ENCODE data around the gene SRCAP. TPM values are rescaled to one million over a fixed set of nuclear protein-coding genes. Genes with fewer than 3 reads are reported as not detected.

The SRCAP gene
- total RNA-seq, 4 donors from 2014 or later: 15.9 to 40.4 (median 30.0) TPM

DNA sequence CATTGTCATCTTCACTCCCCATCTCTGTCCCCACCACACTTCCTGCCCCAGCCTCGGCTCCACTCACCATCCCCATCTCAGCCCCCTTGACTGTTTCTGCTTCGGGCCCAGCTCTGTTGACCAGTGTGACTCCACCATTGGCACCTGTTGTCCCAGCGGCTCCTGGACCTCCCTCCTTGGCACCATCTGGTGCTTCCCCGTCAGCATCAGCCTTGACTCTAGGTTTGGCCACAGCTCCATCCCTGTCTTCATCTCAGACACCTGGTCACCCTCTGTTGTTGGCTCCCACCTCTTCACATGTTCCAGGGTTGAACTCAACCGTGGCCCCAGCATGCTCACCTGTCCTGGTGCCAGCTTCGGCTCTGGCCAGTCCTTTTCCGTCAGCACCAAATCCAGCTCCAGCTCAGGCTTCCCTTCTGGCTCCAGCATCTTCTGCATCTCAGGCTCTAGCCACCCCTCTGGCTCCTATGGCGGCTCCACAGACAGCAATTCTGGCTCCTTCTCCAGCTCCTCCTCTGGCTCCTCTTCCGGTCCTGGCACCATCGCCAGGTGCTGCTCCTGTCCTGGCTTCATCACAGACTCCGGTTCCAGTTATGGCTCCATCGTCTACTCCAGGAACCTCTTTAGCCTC is 24.9 kb downstream of the SRCAP start:
- no peak for TF ChIP-seq CTCF (IDR thresholded peaks at IDR 0.05)
- DNase-seq (ENCODE audit: low spot score) (no peak), ATAC-seq (ENCODE audit: low FRiP score) (no peak)

- DNase-seq (ENCODE audit: low spot score) (no peak), ATAC-seq (ENCODE audit: low FRiP score) (no peak)
- no peak for TF ChIP-seq CTCF (IDR thresholded peaks at IDR 0.05)
Measured at GRCh38 chr16:30724641-30725417, 25.9 kb downstream of the SRCAP start.

- TF ChIP-seq CTCF (IDR thresholded peaks at IDR 0.05): no peak
- DNase-seq (ENCODE audit: low spot score) (no peak), ATAC-seq (ENCODE audit: low FRiP score) (no peak)
Measured at GRCh38 chr16:30725418-30725792, 26.4 kb downstream of the SRCAP start.

DNA sequence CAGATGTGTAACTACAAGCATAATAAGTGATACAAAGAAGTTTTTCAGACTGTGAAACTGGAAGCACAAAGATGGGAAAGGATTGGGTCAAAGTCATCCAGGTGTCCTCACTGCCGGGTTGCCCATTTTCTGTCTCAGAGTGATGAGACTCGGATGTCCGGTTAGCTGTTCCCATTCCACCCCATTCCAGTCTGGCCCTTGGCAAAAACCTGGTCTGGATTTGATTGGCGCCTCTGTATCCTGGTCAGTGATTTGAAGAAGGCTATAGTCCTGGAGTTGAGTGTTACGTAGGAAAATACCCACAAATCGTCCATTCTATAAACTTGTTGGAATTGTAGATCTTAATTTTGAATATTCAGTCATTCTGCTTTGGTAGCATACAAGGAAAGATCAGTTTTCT is 29.4 kb downstream of the SRCAP start:
- ATAC-seq (ENCODE audit: low FRiP score) (no peak), DNase-seq (ENCODE audit: low spot score) (no peak)
- TF ChIP-seq CTCF (IDR thresholded peaks at IDR 0.05): no peak

- ATAC-seq (ENCODE audit: low FRiP score) (no peak), DNase-seq (ENCODE audit: low spot score) (no peak)
Measured at GRCh38 chr16:30728899-30729672, 30.1 kb downstream of the SRCAP start.

GRCh38 chr16:30731411-30731810 is 32.4 kb downstream of the SRCAP start:
- ATAC-seq (ENCODE audit: low FRiP score): no peak
- no peak for DNase-seq (ENCODE audit: low spot score)
- TF ChIP-seq CTCF (IDR thresholded peaks at IDR 0.05): no peak

More at GRCh38 chr16:30728899-30729672, 30.1 kb downstream of the SRCAP start:
- TF ChIP-seq CTCF (IDR thresholded peaks at IDR 0.05): no peak
